ENCODE results near the gene PMEPA1. TPM values are rescaled to one million over a fixed set of nuclear protein-coding genes. Genes with fewer than 3 reads are reported as not detected.

PMEPA1 gene
- total RNA-seq, 1 donor = 23.5 TPM

- H4K20me1 ChIP-seq (ENCODE audit: insufficient read depth, low read length) = peaks cover 56% of the 10 kb centered on the region
- H3K4me2 ChIP-seq (ENCODE audit: insufficient read depth, low read length) = no peak overlapping the region
- peaks cover 16% of the 10 kb centered on the region for H3K79me2 ChIP-seq (ENCODE audit: insufficient read depth, low read length)
- H3K9me3 ChIP-seq (ENCODE audit: low read depth, low read length) = no peaks in the 10 kb centered on the region
- DNase-seq (ENCODE audit: insufficient read length, low spot score, missing footprints) = peak; percentile 58
- no peaks in the 10 kb centered on the region for H3K36me3 ChIP-seq (ENCODE audit: insufficient read depth, low read length)
- H3K4me3 ChIP-seq (ENCODE audit: insufficient read depth, low read length) = no peak overlapping the region
- no peaks in the 10 kb centered on the region for H3K4me1 ChIP-seq (ENCODE audit: insufficient read depth, low read length)
- TF ChIP-seq CTCF (IDR thresholded peaks at IDR 0.05; ENCODE audit: extremely low read depth, low read depth, low read length) = no peak
- no peaks in the 10 kb centered on the region for H3K27me3 ChIP-seq (ENCODE audit: insufficient read depth, low read length)
- H3K27ac ChIP-seq (ENCODE audit: low read depth, low read length) = no peak overlapping the region
- H2AFZ ChIP-seq (ENCODE audit: low read length) = no peak overlapping the region
Observed at GRCh38 chr20:57667924-57668782, 41.7 kb downstream of the PMEPA1 start.

- H3K4me2 ChIP-seq (ENCODE audit: insufficient read depth, low read length) = no peak overlapping the region
- H3K9me3 ChIP-seq (ENCODE audit: low read depth, low read length) = no peaks in the 10 kb centered on the region
- peak; percentile 60 for DNase-seq (ENCODE audit: insufficient read length, low spot score, missing footprints)
- H3K36me3 ChIP-seq (ENCODE audit: insufficient read depth, low read length) = no peaks in the 10 kb centered on the region
- H3K4me3 ChIP-seq (ENCODE audit: insufficient read depth, low read length) = no peak overlapping the region
- no peak overlapping the region for H2AFZ ChIP-seq (ENCODE audit: low read length)
- TF ChIP-seq CTCF (IDR thresholded peaks at IDR 0.05; ENCODE audit: extremely low read depth, low read depth, low read length) = no peak
- H3K27ac ChIP-seq (ENCODE audit: low read depth, low read length) = no peak overlapping the region
- H3K4me1 ChIP-seq (ENCODE audit: insufficient read depth, low read length) = no peaks in the 10 kb centered on the region
- H3K79me2 ChIP-seq (ENCODE audit: insufficient read depth, low read length) = peaks cover 14% of the 10 kb centered on the region
- H4K20me1 ChIP-seq (ENCODE audit: insufficient read depth, low read length) = peaks cover 50% of the 10 kb centered on the region
- H3K27me3 ChIP-seq (ENCODE audit: insufficient read depth, low read length) = no peaks in the 10 kb centered on the region
Observed at GRCh38 chr20:57667388-57667787, 42.4 kb downstream of the PMEPA1 start.

- no peaks in the 10 kb centered on the region for H3K4me1 ChIP-seq (ENCODE audit: insufficient read depth, low read length)
- no peak overlapping the region for H3K4me2 ChIP-seq (ENCODE audit: insufficient read depth, low read length)
Observed at GRCh38 chr20:57666834-57667157, 43.0 kb downstream of the PMEPA1 start.

More at GRCh38 chr20:57666834-57667157, 43.0 kb downstream of the PMEPA1 start:
- Histone ChIP-seq H3K9me3 (ENCODE audit: low read depth, low read length) (no peaks in the 10 kb centered on the region), H3K27me3 (ENCODE audit: insufficient read depth, low read length) (no peaks in the 10 kb centered on the region), H3K27ac (ENCODE audit: low read depth, low read length) (no peak overlapping the region), H3K4me3 (ENCODE audit: insufficient read depth, low read length) (no peak overlapping the region), H3K79me2 (ENCODE audit: insufficient read depth, low read length) (peaks cover 12% of the 10 kb centered on the region), H2AFZ (ENCODE audit: low read length) (no peak overlapping the region), H3K36me3 (ENCODE audit: insufficient read depth, low read length) (no peaks in the 10 kb centered on the region), H4K20me1 (ENCODE audit: insufficient read depth, low read length) (peaks cover 52% of the 10 kb centered on the region)
- peak; percentile 37 for DNase-seq (ENCODE audit: insufficient read length, low spot score, missing footprints)
- no peak for TF ChIP-seq CTCF (IDR thresholded peaks at IDR 0.05; ENCODE audit: extremely low read depth, low read depth, low read length)
